T-helper 2 cell treated with Interferon-gamma antibody and Interleukin-4, amounts not matched to agents 100 ng/mL and 5 ng/mL, for 36 hours (primary cell): Measurements from ENCODE around the gene MAK. TPM values are rescaled to one million over a fixed set of nuclear protein-coding genes. Genes with fewer than 3 reads are reported as not detected.
"Not testable (repeated sequence)": the region's sequence is repeated elsewhere in the genome, so short reads cannot be mapped to it uniquely, and the experiment has no call there.

Experiments
- intact Hi-C: fragments of 100-400 bp; cut with micrococcal nuclease; formaldehyde crosslinking; loops from one replicate; pipeline ENCODE4 v1.15.1; 2023
- total RNA-seq: library from RNA; stranded (reverse); gene quantifications from 2 replicates; pipeline ENCODE4 v1.2.3, GENCODE V29; 2022

Gene MAK
- total RNA-seq, 1 donor from 2014 or later = 0.11 TPM

DNA sequence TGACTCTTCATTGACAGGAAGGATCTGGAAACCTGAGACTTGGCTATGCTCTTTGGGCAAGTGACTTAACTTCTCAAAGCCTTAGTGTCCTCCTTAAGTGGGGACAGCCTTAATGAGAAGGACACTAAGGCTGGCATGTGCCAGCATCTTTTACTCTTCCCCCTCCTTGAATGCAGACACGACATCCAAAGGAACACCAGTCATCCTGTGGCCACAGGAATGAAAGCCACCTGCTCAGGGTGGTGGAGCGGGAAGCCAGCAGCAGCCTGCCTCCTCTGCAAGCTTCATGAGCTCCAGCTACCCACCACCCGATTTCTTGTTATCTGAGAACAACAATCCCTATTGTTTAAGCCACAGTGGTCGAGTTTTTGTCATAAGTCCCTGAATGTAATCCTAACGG, 46.2 kb downstream of the MAK start:
- intact Hi-C loops = no loop called here

DNA sequence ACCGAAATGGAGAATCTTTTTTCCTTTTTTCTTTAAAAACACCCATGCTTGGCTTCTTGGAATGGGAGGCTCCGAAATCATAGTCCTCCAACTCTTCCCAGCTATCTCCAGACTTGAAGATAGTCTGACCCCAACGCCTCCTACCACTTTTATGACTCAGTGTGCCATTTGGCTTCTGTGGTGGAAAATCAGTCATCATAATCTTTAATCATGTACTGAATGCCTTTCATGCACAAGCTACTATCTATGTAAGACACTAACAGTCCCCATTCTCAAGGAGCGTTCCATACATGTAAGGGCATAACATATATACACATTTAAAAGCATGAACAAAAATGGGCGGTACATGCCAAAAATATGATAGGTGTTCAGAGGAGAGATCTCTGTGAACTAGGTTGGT, 46.7 kb downstream of the MAK start:
- intact Hi-C loops = no loop called here

DNA sequence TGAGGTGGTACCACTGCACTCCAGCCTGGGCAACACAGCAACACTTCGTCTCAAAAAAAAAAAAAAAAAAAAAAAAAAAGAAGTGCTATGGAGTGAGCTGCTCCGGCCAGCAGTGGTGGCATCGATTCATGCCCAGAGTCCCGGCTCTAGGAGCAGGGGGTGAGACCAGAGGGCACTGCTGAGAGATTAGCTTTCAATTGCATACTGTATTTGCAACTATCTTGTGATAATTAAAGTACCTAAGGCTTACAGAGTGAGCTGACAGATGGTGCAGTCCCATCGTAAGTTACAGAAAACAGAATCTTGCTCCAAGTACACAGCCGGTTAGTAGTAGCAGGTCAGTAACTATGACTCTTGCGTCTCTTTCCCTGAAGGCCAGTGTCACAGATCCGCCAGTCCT, 59.3 kb downstream of the MAK start:
- intact Hi-C loops = no loop called here

DNA sequence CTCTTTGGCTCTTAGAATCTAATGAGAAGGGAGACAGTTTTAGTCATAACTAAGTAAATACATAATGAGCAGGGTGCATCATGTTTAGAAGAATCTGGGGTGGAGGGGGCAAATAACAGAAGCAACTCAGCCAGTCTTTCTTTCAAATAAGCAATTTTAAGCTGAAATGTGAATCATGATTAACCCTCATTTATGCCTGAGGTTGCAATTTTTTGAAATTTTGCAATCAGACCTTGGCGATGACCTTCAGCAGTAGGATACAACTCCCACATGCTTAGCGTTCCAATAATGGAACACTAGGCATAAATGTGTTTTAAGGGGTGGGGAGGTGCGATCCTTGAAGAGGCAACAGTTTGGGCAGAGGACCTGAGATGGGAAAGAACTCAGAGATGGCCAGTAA, 60.1 kb downstream of the MAK start:
- intact Hi-C loops = no loop called here

DNA sequence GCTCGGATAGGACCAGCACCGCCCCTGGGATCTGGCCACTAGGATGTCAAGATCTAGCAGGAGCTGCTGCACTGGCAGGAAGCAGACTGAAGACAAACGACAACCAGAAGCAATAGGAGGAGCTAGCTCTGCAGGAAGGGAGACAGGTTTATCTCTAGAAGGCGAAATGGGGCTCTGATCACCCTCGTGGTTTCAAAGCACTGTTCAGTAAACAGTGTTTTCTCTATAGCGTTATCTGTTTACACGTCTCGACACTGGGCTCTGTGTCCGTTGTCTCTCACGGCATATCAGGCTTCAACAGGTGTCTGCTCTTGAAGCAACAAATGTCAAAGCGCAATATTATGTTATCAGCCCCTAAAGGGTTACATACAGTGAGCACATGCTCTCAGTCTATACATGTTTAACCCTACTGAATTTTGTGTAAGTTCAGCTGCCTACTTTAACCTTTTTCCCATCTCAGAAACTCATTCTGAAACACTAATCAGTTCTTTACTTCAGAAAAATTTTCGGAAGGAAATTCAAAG, 66.9 kb downstream of the MAK start:
- intact Hi-C loops = no loop called here

DNA sequence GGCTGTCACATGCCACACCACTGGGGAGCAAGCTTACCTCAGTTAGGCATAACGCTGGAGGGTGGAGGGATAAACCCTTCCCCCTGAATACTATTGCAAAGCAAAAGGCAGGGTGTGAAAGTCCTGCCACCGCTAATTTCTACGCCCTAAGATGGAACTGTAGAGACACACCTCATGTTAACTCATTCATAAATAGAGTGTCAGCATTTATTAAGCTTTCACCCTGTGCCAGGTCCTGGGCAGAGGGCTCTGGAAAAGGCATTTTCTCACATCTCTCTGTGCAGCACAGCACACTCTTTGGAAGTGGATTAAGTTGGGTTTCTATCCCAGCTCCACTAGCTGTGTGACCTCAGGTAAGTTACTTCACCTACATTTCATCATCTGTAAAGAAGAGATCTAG, 68.9 kb downstream of the MAK start:
- intact Hi-C loops = no loop called here

DNA sequence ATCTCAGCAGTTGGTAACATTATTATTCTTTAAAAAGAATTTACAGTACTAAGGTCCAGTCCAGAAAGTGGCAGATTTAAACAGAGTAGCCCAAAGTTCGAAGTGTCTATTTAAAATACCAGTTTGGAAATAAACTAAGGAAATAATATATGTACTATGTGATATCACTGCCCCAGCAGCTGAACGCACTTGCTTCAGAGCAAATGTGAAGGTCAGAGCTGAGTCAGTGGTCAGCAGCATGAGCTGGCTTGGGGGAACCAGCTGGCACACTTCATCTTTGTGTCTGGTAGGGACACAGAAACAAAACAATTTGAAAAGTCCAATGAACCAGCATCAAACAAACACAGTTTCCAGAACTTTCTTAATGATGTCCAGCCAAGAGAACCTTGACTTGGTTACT, 75.3 kb downstream of the MAK start:
- intact Hi-C loops = no loop called here

DNA sequence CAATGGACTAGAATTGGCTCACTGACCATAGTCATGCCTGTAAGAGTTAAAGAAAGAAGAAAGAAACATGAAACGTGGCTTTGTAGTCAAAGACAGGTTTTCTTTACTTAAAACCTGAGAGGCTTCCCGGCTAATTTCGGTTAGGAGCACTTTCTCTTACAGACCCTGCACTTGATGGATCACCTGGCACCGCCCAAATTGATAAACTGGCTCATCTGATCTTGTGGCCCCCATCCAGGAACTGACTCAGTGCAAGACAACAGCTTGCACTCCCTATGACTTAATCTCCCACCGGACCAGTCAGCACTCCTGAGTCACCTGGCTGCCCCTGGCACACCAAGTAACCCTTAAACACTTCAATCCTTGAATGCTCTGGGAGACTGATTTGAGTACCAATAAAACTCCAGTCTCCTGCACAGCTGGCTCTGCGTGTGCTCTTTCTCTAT, 78.4 kb downstream of the MAK start:
- intact Hi-C loops = no loop called here

DNA sequence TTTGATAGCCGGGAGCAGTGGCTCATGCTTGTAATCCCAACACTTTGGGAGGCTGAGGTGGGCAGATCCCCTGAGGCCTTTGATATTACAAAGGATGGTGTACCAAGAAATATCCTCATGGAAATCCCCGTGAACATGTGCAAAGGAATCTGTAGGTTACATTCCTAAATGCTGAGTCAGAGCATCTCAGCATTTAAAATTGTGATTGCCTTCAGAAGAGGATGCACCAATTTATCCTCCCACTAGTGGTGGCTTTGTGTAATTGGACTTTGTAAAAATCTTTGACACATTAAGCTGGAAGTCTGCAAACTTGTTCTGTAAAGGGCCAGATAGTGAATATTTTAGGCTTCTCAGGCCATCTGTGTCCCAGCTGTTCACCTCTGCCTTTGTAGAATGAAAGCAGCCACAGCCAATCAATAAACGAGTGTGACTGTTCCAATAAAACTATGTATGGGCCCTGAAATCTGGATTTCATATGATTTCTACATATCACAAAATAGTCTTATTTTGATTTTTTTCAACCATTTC, 79.0 kb downstream of the MAK start:
- intact Hi-C loops = no loop called here

DNA sequence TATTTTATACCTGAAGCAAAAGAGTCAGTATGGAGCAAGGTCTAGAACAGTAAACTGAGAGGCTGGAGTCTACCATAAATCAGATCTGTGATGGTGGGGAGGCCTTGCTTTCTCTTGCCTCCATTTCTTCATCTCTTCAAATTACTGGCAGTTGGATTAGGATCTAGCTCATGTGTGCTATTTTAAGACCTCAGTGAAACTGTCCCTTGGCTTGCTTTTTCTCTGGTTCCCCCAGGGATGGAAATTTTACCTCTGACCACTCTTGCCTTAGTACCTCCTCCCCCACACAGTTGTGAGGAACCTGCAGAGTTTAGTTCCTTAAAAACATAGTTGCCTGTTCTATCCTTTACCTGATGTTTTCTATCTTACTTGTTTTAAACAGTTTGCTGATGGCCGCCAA, 82.3 kb downstream of the MAK start:
- intact Hi-C loops = no loop called here

DNA sequence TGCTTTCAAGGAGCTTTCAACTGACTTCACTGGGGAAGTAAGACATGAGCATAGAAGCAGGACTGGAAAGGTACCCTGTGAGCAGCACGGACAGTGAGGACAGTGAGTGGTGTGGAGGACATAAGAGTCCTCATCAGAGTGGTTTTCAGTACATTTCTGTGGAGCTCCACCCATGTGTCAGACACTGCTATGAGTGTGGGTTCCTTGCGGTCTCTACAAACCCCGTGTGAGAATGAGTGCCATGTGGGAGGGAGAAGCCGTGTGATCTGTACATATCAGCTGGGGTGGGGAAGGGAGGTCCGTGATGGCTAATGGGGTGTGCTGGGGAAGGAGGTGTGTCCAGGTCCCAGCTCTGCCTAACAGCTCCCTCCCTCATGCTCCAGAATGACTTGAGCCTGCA, 86.6 kb downstream of the MAK start:
- intact Hi-C loops = not testable (repeated sequence)

DNA sequence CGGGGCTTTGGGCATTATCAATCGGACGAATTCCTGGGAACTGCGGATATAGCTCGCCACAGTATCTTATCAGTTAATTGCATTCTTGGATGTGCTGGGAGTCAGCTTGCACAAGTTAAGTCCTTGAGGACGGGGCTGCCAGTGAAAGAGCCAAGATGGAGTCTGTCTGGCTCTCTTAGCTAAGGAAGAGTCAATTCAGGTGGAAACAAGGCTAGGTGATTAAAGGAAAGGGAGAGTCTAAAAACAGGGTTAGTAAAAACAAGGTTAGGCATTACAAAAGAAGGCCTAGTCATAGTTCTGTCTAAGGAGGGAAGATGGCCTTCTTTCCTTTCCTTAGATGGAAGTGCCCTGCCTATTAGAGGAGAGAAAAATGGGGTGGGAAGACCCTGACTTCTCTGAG, 87.8 kb downstream of the MAK start:
- intact Hi-C loops = not testable (repeated sequence)

DNA sequence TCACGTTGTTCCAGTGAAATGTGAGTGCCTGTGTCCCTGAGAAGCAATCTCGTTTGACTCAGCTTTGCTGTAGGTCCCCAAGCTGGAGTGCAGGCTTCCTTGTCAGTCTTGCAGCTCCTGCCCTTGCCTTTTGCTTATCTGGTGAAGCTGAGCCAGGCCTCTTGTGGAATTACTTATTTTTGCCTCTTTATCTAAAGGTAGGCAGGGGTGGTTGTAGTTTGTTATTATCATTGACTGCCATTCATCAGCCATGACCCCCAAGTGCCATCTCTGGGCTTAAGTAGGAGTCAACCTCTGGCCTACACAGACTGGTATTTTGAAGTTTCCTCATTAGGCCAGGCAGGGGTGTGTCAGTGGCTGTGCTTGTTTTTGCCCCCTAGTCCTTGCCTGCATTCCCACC, 88.6 kb downstream of the MAK start:
- intact Hi-C loops = no loop called here

DNA sequence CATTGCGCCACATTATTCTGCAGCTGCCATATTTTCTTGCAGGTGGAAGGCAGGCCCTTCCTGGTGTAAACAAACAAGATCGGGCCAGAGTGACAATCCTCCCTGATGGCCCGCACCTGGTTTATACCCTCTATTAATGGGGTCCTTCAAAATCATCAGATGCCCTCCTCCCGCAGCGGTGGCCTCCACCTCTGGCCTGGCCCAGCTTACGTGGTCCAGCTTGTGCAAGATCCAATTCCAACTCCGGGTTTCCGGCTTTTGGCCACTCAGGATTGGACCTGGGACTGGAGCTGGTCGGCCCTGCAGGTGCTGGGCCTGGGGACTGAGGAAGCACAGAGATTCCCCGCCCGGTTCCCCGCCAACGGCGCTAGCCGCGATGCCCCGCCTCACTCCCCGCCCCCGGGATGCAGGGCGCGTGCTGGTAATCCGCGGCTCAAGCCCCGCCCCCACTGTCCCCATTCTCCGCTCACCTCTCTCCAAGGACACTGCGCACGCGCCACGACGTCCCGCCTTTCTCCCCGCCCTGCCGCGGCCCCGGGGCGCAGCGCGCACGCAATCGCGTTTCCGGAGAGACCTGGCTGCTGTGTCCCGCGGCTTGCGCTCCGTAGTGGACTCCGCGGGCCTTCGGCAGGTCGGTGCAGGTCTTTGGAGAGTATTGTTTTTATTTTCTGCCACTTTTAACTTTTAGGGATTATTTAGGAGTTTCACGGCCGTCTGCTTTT, 90.9 kb downstream of the MAK start, which contains the start of gene TMEM14B:
TMEM14B (plus strand) TSS at position 555 of the 722 bp plus-strand sequence. CDS start 1,441 bp downstream, outside the sequence.
- intact Hi-C loops = loop anchor here (1.0 to 2.0 kb wide), 6 partner anchors 24 to 345 kb away; partner anchors contain the start of genes C6orf52, MAK, PAK1IP1 and SMIM13

DNA sequence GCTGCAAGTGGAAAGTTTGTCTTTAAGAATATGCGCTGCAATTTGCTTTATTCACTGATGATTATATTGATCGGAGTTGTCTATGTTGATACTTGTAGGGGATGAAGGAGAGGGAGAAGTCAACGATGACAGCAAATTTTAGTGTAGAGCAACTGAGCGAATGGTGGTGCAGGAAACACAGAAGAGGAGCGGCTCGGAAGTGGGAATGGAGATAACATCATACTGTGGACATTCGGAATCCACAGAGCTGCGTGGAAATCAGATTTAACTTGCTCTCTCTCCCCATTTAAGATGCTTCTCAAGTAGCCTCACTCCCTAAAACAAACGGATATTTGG, 91.5 kb downstream of the MAK start:
- intact Hi-C loops = loop anchor here (1.0 to 2.0 kb wide), 6 partner anchors 24 to 346 kb away; partner anchors contain the start of genes C6orf52, MAK, PAK1IP1 and SMIM13

DNA sequence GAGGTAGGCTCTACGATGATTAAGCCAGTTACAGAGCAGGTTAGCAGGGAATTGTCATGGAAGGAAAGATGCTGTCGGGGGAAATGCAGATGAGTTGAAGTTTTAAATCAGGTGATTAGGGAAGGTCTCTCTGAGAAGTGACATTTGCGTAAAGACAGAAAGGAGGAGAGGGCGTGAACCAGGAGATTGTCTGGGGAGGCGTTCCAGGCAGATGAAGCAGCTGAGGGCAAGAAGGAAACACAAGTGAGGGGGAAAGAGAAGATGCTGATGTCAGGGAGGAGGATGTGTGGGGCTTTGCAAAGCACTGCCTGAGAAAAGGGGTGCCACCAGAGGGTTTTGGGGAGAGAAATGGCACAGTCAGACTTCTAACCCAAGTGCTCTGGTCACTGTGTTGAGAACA, 93.2 kb downstream of the MAK start:
- intact Hi-C loops = no loop called here

DNA sequence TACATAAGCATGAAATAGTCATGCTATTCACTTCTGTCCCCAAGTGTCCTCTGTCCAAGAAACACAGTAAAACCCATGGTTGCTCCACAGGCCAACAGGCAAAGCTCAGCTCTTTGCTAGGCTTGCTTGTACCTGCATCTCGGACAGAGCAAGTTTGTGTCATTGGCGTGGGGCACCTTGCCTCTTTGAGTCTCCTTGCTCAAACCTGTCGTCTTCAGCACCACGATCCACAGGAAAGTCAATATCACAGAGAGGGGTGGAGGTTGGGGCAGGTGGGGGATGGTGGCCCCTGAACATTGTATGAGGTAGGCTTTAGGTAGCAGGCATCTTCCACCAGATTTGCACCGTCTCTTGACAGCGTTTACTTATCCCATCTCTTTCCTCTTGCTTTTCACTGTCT, 94.8 kb downstream of the MAK start:
- intact Hi-C loops = no loop called here

DNA sequence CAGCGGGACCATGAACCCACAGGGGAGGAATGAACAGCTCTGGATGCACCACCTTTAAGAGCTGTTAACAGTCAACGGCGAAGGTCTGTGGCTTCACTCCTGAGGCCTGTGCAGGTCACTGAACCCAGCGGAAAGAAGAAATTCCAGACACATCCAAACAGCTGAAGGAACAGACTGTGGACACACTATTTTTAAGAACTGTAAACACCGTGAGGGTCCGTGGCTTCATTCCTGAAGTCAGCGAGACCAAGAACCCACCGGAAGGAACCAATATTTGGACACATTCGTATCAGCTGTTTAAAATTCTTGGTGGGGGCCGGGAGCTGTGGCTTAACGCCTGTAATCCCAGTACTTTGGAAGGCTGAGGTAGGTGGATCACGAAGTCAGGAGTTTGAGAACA, 96.1 kb downstream of the MAK start:
- intact Hi-C loops = no loop called here

DNA sequence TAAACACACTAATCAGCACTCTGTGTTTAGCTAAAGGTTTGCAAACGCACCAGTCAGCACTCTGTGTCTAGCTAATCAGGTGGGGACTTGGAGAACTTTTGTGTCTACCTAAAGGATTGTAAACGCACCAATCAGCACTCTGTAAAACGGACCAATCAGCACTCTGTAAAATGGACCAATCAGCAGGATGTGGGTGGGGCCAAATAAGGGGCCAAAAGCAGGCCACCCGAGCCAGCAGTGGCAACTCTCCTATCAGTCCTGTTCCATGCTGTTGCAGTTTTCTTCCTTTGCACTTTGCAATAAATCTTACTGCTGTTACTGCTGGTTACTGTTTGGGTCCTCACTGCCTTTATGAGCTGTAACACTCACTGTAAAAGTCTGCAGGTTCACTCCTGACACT, 96.7 kb downstream of the MAK start:
- intact Hi-C loops = not testable (repeated sequence)

DNA sequence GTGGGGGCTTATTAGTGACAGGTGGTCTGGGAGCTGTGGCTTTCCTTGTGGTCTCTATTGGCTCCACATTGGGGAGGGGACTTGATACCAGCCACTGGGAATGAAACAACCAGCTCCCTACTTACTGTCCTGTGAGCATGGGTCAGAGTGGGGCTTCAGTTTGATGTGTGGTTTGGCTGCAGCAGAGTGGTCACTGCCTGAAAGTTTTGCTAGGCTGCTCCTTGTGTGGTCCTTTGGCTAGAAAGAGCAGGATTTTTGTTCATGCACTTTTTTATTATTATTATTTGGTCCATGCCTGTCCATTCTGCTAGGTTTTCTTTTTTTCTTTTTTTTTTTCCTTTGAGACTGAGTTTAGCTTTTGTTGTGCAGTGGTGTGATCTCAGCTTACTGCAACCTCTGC, 98.3 kb downstream of the MAK start:
- intact Hi-C loops = no loop called here

DNA sequence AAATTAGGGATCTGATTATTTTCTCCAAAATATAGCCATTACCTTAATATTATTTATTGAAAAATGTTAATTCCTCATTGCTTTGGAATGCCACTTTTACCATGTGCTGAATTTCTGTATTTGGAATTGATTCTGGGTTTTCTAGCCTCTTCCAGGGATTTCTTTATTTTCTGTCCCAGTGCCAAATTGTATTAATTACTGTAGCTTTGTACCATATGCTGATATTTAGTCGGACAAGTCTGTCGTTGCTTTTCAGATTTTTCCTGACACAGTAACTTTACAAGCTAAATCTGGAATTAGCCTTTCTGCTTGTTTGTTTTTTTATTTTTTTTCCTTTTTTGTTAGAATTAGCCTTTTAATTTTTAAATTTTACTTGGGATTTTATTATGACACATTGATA, 101.6 kb downstream of the MAK start:
- intact Hi-C loops = no loop called here

DNA sequence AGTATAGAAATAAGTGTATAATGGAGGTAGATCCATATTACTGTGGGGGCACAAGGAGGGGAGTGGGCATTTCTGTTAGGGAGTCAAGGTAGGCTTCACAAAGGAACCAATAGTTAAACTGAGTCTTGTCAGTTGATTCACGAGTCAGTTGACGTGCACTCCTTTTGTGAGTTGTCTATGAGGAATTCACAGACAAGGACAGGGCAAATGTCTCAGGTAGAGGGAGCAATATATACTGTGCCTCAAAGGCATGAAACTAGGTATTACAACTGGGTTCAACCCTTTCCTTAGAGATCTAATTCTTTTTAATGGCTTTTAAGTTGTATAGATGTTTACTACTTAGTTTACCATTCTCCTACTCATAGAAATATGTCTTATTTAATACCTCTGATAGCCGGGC, 104.5 kb downstream of the MAK start:
- intact Hi-C loops = no loop called here

DNA sequence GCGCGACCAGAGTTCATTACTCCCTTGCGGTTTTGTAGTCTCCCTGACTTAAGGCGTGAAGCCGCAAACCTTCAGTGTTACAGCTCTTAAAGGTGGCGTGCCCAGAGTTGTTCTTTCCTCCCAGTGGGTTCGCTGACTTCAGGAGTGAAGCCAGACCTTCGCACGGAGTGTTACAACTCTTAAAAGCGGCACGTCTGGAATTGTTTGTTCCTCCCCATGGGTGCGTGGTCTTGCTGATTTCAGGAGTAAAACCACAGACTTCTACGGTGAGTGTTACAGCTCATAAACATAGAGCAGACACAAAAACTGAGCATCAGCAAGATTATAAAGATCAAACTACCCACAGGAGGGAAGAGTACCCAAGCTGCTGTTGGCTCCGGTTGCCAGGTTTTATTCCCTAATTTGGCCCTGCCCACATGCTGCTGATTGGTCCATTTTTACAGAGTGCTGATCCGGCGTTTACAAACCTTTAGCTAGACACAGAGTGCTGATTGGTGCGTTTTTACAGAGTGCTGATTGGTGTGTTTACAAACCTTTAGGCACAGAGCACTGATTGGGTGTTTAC, 105.1 kb downstream of the MAK start:
- intact Hi-C loops = no loop called here
